SU-DHL-6 (cell line): ENCODE data around the gene NOP56.
A peak's percentile ranks its signal among the peaks of the same experiment; 100 is the strongest.

Source experiments
- H2AFZ ChIP-seq: fragments of 200-600 bp; sonication (generic); 2 replicates; pipeline ENCODE4 v1.6.1; 2014; ENCODE audit warnings: low read depth, mild to moderate bottlenecking, moderate library complexity, mixed read lengths, antibody characterized with exemption, low read length; ENCODE audit not compliant: severe bottlenecking
- H3F3A ChIP-seq: fragments of 200-600 bp; shearing (Covaris generic); 2 replicates; pipeline ENCODE4 v1.6.0; 2016; ENCODE audit warnings: antibody characterized with exemption, mild to moderate bottlenecking; ENCODE audit not compliant: insufficient read depth
- H3K27ac ChIP-seq: fragments of 200-600 bp; sonication (generic); 2 replicates; pipeline ENCODE4 v1.5.1; 2016; ENCODE audit warnings: low read depth, mild to moderate bottlenecking, low read length, moderate library complexity, mixed read lengths
- H3K27me3 ChIP-seq: fragments of 200-600 bp; sonication (generic), shearing (Covaris generic); 2 replicates; pipeline ENCODE4 v1.6.0; 2014; ENCODE audit warnings: mild to moderate bottlenecking, low read length
- H3K36me3 ChIP-seq: fragments of 200-600 bp; sonication (generic); 2 replicates; pipeline ENCODE4 v1.6.1; 2014; ENCODE audit warnings: mild to moderate bottlenecking, low read length, mixed read lengths
- H3K4me2 ChIP-seq: fragments of 300-600, 200-600 bp; shearing (Covaris generic), sonication (generic); 2 replicates; pipeline ENCODE4 v1.6.0; 2014; ENCODE audit warnings: low read length, low read depth, mild to moderate bottlenecking; ENCODE audit not compliant: poor library complexity, severe bottlenecking
- H3K4me3 ChIP-seq: fragments of 200-600 bp; sonication (generic); 2 replicates; pipeline ENCODE4 v1.5.1; 2014; ENCODE audit warnings: antibody characterized with exemption, low read length, mild to moderate bottlenecking, mixed read lengths; ENCODE audit not compliant: insufficient read depth, poor library complexity, severe bottlenecking
- H3K79me2 ChIP-seq: fragments of 200-600 bp; sonication (generic); 2 replicates; pipeline ENCODE4 v1.6.1; 2014; ENCODE audit warnings: mild to moderate bottlenecking, low read length, moderate library complexity; ENCODE audit not compliant: insufficient read depth
- H3K9ac ChIP-seq: fragments of 200-600 bp; sonication (generic); 2 replicates; pipeline ENCODE4 v1.7.0; 2014; ENCODE audit warnings: mild to moderate bottlenecking, low read length
- H3K9me2 ChIP-seq: fragments of 200-600 bp; sonication (generic); replicated peaks from 2 replicates; pipeline ENCODE4 v1.6.1; 2014; ENCODE audit warnings: low read length; ENCODE audit not compliant: insufficient read depth
- H3K9me3 ChIP-seq: fragments of 200-600 bp; sonication (generic); 2 replicates; pipeline ENCODE4 v1.6.1; 2014; ENCODE audit warnings: low read length, mixed read lengths; ENCODE audit not compliant: insufficient read depth
- H4K20me1 ChIP-seq: fragments of 200-600 bp; sonication (generic); 2 replicates; pipeline ENCODE4 v1.6.1; 2014; ENCODE audit warnings: low read depth, mild to moderate bottlenecking, antibody characterized with exemption, low read length, moderate library complexity, mixed read lengths
- EZH2phosphoT487 ChIP-seq: fragments of 200-600 bp; sonication (generic), shearing (Covaris generic); conservative IDR thresholded peaks from 2 replicates; pipeline ENCODE4 v1.6.1; 2018; ENCODE audit warnings: mild to moderate bottlenecking, antibody characterized with exemption, low read length, moderate library complexity, mixed read lengths
- TF ChIP-seq, protein P1 (sequence below): fragments of 200-600 bp; sonication (generic); IDR thresholded peaks from one replicate; pipeline ENCODE4 v1.5.1; 2017; ENCODE audit warnings: antibody characterized with exemption, mild to moderate bottlenecking, low read length, moderate library complexity; ENCODE audit not compliant: insufficient read depth, poor library complexity, severe bottlenecking

Gene NOP56, protein sequence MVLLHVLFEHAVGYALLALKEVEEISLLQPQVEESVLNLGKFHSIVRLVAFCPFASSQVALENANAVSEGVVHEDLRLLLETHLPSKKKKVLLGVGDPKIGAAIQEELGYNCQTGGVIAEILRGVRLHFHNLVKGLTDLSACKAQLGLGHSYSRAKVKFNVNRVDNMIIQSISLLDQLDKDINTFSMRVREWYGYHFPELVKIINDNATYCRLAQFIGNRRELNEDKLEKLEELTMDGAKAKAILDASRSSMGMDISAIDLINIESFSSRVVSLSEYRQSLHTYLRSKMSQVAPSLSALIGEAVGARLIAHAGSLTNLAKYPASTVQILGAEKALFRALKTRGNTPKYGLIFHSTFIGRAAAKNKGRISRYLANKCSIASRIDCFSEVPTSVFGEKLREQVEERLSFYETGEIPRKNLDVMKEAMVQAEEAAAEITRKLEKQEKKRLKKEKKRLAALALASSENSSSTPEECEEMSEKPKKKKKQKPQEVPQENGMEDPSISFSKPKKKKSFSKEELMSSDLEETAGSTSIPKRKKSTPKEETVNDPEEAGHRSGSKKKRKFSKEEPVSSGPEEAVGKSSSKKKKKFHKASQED

DNA sequence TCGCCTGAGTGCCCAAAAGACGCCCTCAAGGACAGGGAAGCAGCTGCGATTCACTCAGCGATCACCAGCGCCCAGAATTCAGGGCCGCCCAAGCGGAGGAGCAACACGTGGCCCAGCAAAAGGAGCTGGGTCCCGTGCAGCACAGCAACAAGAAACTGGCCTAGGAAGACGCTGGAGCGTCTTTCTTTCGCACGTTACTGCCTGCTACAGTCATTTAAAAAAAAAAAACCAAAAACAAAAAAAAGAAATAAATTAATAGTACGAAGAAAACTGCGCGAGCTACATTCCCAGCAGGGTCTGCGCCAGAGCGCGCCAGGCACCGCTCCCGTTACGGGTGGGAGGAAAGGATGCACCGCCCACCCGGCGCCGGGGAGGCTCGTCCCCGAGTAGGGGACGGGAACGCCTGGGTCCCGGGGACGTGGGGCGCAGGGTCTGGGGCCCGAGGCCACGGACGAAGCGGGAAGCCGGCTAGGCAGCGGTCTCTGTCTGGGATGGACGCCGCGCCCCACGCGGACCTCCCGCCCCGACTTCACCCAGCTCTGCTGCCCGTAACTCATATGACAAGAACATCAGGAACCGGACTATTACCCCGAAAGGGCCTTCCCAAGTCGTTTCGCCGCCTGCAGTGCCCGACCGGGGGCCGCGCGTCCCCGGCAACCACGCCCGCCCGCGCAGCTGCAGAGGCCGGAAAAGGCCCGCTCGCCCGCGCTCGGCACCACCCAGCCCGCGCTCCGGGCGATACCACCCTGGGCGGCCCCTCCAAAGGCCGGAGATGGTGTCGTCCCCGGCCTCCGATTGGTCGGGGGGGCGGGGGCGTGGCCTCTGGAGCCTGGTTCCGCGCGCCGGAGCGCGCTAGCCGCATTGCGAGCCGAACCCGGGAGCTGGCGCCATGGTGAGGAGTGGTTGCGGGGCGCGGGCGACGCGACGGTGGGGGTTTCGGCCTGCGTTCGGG, at the start of gene NOP56:
Gene NOP56 (plus strand): TSS at position 861 of the 952 bp plus-strand sequence. CDS start 29 bp downstream, at position 890.
- Histone ChIP-seq H3K9me3 (no peaks in the 10 kb centered on the region), H4K20me1 (peaks cover 24% of the 10 kb centered on the region; the same call in 1 of the 2 replicates), H3F3A (peaks cover 63% of the 10 kb centered on the region), H3K4me3 (peak within 1 kb of the TSS; percentile 96), H3K9me2 (no peaks in the 10 kb centered on the region), H3K27ac (peak within 1 kb of the TSS; percentile 93), H3K79me2 (peaks cover 33% of the 10 kb centered on the region), H3K4me2 (peak within 1 kb of the TSS; percentile 100), H3K36me3 (peaks cover 37% of the 10 kb centered on the region), H3K27me3 (no peaks in the 10 kb centered on the region), H3K9ac (peak within 1 kb of the TSS; percentile 96), H2AFZ (peak within 1 kb of the TSS; percentile 74)
- TF ChIP-seq, protein P1, sequence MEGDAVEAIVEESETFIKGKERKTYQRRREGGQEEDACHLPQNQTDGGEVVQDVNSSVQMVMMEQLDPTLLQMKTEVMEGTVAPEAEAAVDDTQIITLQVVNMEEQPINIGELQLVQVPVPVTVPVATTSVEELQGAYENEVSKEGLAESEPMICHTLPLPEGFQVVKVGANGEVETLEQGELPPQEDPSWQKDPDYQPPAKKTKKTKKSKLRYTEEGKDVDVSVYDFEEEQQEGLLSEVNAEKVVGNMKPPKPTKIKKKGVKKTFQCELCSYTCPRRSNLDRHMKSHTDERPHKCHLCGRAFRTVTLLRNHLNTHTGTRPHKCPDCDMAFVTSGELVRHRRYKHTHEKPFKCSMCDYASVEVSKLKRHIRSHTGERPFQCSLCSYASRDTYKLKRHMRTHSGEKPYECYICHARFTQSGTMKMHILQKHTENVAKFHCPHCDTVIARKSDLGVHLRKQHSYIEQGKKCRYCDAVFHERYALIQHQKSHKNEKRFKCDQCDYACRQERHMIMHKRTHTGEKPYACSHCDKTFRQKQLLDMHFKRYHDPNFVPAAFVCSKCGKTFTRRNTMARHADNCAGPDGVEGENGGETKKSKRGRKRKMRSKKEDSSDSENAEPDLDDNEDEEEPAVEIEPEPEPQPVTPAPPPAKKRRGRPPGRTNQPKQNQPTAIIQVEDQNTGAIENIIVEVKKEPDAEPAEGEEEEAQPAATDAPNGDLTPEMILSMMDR: no peak

DNA sequence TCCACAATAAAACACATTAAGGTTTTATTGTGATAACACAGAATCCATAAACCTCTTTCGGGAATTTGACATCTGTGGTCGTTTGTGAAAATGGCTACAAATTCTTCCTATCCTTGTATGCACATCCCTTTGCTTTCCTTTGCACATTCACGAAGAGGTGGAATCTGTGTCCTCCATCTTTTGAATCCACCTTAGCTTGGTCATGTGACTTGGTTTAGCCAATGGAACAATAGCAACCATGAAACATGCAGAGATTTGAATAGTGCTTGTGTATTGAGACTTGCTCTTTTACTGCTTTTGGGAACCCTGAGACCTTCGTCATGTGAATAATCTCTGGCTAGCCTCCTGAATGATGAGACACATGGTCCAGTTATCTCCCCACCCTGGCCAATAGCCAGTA, 49.7 kb upstream of the NOP56 start:
- Histone ChIP-seq H3K4me2 (no peak overlapping the region), H4K20me1 (no peaks in the 10 kb centered on the region), H3K9me2 (no peaks in the 10 kb centered on the region), H3K79me2 (no peaks in the 10 kb centered on the region), H2AFZ (peak overlapping the region; percentile 29), H3K4me3 (no peak overlapping the region), H3K9ac (no peak overlapping the region), H3K27me3 (no peaks in the 10 kb centered on the region), H3K9me3 (no peaks in the 10 kb centered on the region), H3K36me3 (no peaks in the 10 kb centered on the region), H3K27ac (no peak overlapping the region), H3F3A (no peaks in the 10 kb centered on the region)
- TF ChIP-seq, protein P1: no peak
- TF ChIP-seq EZH2phosphoT487: no peak

DNA sequence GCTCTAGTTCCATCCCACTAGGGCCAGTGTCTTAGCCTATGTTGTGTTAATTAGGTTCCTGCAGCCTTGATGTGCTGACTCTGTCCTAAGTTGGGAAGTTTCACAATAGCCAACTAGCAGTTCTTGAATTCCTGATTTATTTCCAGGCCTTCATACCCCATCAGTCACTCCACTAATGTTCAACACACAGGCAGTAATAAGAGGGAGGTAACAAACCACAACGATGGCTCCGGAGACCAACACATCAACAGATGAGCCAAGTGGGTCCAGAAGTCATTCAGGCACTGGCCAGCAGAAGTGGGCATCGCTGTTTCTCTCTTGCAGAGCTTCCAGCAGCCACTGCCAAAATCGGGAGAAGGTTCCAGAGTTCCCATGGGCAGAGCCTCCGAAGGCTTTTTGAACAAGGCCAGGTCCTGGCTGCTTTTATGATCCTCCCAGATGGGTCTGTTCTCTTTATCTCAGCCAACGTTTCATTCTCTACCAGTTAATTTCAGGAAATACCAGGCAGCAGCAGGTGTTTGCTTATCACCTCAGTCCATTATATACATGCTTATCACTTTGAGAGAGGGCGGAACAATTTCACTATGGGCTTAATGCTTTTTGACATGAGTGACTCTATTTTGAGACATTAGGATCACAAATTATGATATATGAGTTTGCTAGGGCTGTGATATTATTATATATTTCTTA, 48.5 kb upstream of the NOP56 start:
- no peak overlapping the region for H2AFZ ChIP-seq
- no peaks in the 10 kb centered on the region for H3K36me3 ChIP-seq
- H3K9ac ChIP-seq: no peak overlapping the region
- H3K9me2 ChIP-seq: no peaks in the 10 kb centered on the region
- H3K79me2 ChIP-seq: no peaks in the 10 kb centered on the region
- no peak overlapping the region for H3K27ac ChIP-seq
- H3K4me3 ChIP-seq: no peak overlapping the region
- no peak overlapping the region for H3K4me2 ChIP-seq
- H4K20me1 ChIP-seq: no peaks in the 10 kb centered on the region
- TF ChIP-seq, protein P1: no peak
- no peak for TF ChIP-seq EZH2phosphoT487
- no peaks in the 10 kb centered on the region for H3F3A ChIP-seq
- no peaks in the 10 kb centered on the region for H3K9me3 ChIP-seq
- H3K27me3 ChIP-seq: no peaks in the 10 kb centered on the region
